Measurements from ENCODE around the gene BARHL2.

The BARHL2 gene

GRCh38 chr1:90714521-90714951 lies 2.6 kb downstream of the BARHL2 start:
- TF ChIP-seq CTCF (IDR thresholded peaks at IDR 0.05; ENCODE audit: low read depth, low read length) = no peak
- Histone ChIP-seq H3K27ac (no peak overlapping the region), H3K9me3 (ENCODE audit: severe bottlenecking) (no peaks in the 10 kb centered on the region), H3K36me3 (no peaks in the 10 kb centered on the region), H3K27me3 (ENCODE audit: insufficient read depth, low read depth, severe bottlenecking) (peaks cover 58% of the 10 kb centered on the region), H3K4me3 (ENCODE audit: low read depth, low read length) (no peak overlapping the region)
- DNase-seq = no peak

GRCh38 chr1:90713741-90714509 lies 3.2 kb downstream of the BARHL2 start:
- Histone ChIP-seq H3K9me3 (ENCODE audit: severe bottlenecking) (no peaks in the 10 kb centered on the region), H3K27ac (no peak overlapping the region), H3K27me3 (ENCODE audit: insufficient read depth, low read depth, severe bottlenecking) (peaks cover 55% of the 10 kb centered on the region), H3K4me3 (ENCODE audit: low read depth, low read length) (no peak overlapping the region), H3K36me3 (no peaks in the 10 kb centered on the region)
- no peak for TF ChIP-seq CTCF (IDR thresholded peaks at IDR 0.05; ENCODE audit: low read depth, low read length)
- DNase-seq = no peak

GRCh38 chr1:90712915-90713730 lies 4.0 kb downstream of the BARHL2 start:
- Histone ChIP-seq H3K27ac (no peak overlapping the region), H3K9me3 (ENCODE audit: severe bottlenecking) (no peaks in the 10 kb centered on the region), H3K27me3 (ENCODE audit: insufficient read depth, low read depth, severe bottlenecking) (peaks cover 54% of the 10 kb centered on the region), H3K36me3 (no peaks in the 10 kb centered on the region), H3K4me3 (ENCODE audit: low read depth, low read length) (no peak overlapping the region)
- no peak for TF ChIP-seq CTCF (IDR thresholded peaks at IDR 0.05; ENCODE audit: low read depth, low read length)
- no peak for DNase-seq

GRCh38 chr1:90712153-90712856 lies 4.8 kb downstream of the BARHL2 start:
- DNase-seq = no peak
- H3K27me3 ChIP-seq (ENCODE audit: insufficient read depth, low read depth, severe bottlenecking) = peaks cover 61% of the 10 kb centered on the region
- no peaks in the 10 kb centered on the region for H3K9me3 ChIP-seq (ENCODE audit: severe bottlenecking)
- TF ChIP-seq CTCF (IDR thresholded peaks at IDR 0.05; ENCODE audit: low read depth, low read length) = no peak
- no peaks in the 10 kb centered on the region for H3K36me3 ChIP-seq
- H3K27ac ChIP-seq = no peak overlapping the region
- H3K4me3 ChIP-seq (ENCODE audit: low read depth, low read length) = no peak overlapping the region

- no peaks in the 10 kb centered on the region for H3K9me3 ChIP-seq (ENCODE audit: severe bottlenecking)
- H3K27me3 ChIP-seq (ENCODE audit: insufficient read depth, low read depth, severe bottlenecking) = peaks cover 59% of the 10 kb centered on the region
- no peak for DNase-seq
- no peak for TF ChIP-seq CTCF (IDR thresholded peaks at IDR 0.05; ENCODE audit: low read depth, low read length)
- H3K36me3 ChIP-seq = no peaks in the 10 kb centered on the region
- H3K4me3 ChIP-seq (ENCODE audit: low read depth, low read length) = no peak overlapping the region
- no peak overlapping the region for H3K27ac ChIP-seq
Measured at GRCh38 chr1:90711696-90712095, 5.4 kb downstream of the BARHL2 start.
